MM.1S (cell line): ENCODE results near the gene HLA-DMA.

Experiments used
- EZH2 ChIP-seq: fragments of 300-600 bp; sonication (generic); optimal IDR thresholded peaks from 2 replicates; pipeline ENCODE3; 2017; ENCODE audit warnings: low read depth, mild to moderate bottlenecking, antibody characterized with exemption, low read length, mixed read lengths
- EZH2phosphoT487 ChIP-seq: fragments of 300-600 bp; sonication (generic); IDR thresholded peaks from 2 replicates; pipeline ENCODE4 v1.6.1; 2018; ENCODE audit warnings: antibody characterized with exemption, low read length
- TF ChIP-seq, protein P1 (sequence below): fragments of 300-600 bp; sonication (generic); IDR thresholded peaks from 2 replicates; pipeline ENCODE4 v1.5.1; 2016; ENCODE audit warnings: antibody characterized with exemption, low read length, mixed read lengths

DNA sequence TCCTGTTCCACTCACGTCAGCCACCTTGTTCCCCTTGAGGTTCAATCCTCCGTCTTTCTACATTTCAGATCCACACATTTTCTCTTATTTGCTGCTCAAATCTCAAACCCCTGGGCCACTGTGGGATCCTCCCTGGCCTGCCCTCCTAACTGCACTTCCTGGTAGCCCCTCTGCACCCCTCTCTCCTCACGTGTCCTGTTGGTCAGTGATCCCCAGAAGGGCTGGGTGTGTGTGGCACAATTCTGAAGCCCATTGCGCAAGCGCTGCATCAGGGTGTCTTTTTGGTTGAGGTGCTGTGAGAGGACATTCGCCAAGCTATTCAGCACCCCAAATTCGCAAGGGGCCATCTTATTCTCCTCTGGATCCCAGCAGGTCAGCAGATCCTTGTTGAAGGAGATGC is 14.4 kb downstream of the HLA-DMA start:
- TF ChIP-seq, protein P1, sequence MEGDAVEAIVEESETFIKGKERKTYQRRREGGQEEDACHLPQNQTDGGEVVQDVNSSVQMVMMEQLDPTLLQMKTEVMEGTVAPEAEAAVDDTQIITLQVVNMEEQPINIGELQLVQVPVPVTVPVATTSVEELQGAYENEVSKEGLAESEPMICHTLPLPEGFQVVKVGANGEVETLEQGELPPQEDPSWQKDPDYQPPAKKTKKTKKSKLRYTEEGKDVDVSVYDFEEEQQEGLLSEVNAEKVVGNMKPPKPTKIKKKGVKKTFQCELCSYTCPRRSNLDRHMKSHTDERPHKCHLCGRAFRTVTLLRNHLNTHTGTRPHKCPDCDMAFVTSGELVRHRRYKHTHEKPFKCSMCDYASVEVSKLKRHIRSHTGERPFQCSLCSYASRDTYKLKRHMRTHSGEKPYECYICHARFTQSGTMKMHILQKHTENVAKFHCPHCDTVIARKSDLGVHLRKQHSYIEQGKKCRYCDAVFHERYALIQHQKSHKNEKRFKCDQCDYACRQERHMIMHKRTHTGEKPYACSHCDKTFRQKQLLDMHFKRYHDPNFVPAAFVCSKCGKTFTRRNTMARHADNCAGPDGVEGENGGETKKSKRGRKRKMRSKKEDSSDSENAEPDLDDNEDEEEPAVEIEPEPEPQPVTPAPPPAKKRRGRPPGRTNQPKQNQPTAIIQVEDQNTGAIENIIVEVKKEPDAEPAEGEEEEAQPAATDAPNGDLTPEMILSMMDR, result no peak
- TF ChIP-seq EZH2 (no peak), EZH2phosphoT487 (no peak)
